Kidney (tissue), 14 donors: ENCODE data around the gene SCGB1D1. TPM values are rescaled to one million over a fixed set of nuclear protein-coding genes. Genes with fewer than 3 reads are reported as not detected.

Experiments
- DNase-seq, 5 donors: peaks; one replicate each; pipeline ENCODE4 v3.0.0-alpha.2; 2013 to 2020
- FAIRE-seq: peaks from 2 replicates; lab custom pipeline; 2012; peaks lifted over from hg19 to GRCh38; lab: Jason Lieb, UNC
- H3K27ac ChIP-seq, 2 donors: one replicate each; pipeline ENCODE4 v1.7.0; 2013; ENCODE audit warnings: low read depth in 2 of 2, low read length in 2 of 2, inconsistent platforms in 1 of 2
- H3K27me3 ChIP-seq: one replicate; pipeline ENCODE4 v1.7.1; 2013; ENCODE audit warnings: low read length, inconsistent platforms; ENCODE audit not compliant: control insufficient read depth, insufficient read depth
- H3K36me3 ChIP-seq, 3 donors: one replicate each; pipeline versions ENCODE4 v1.7.0 to v1.7.1; 2013; ENCODE audit warnings: low read length in 3 of 3, control low read depth in 1 of 3, inconsistent platforms in 1 of 3; ENCODE audit not compliant: insufficient read depth in 3 of 3, control insufficient read depth in 2 of 3
- H3K4me1 ChIP-seq, 3 donors: one replicate each; pipeline versions ENCODE4 v1.7.0 to v1.7.1; 2013; ENCODE audit warnings: low read length in 3 of 3, inconsistent platforms in 1 of 3, low read depth in 1 of 3; ENCODE audit not compliant: control insufficient read depth in 2 of 3, insufficient read depth in 2 of 3
- H3K4me3 ChIP-seq, 3 donors: one replicate each; pipeline versions ENCODE4 v1.7.0 to v1.8.1; 2013; ENCODE audit warnings: low read length in 3 of 3, control low read depth in 1 of 3, inconsistent platforms in 1 of 3
- H3K9ac ChIP-seq, 3 donors: one replicate each; pipeline versions ENCODE4 v1.7.0 to v1.7.1; 2013; ENCODE audit warnings: low read length in 3 of 3, control low read depth in 1 of 3, inconsistent platforms in 1 of 3
- H3K9me3 ChIP-seq, 3 donors: one replicate each; pipeline versions ENCODE4 v1.7.0 to v1.7.1; 2013; ENCODE audit warnings: low read length in 3 of 3, control low read depth in 1 of 3, inconsistent platforms in 1 of 3; ENCODE audit not compliant: control insufficient read depth in 2 of 3, insufficient read depth in 1 of 3
- intact Hi-C: fragments of 100-400 bp; cut with DNase I; formaldehyde crosslinking; loops from one replicate; pipeline ENCODE4 v1.11.1; 2022
- polyA plus RNA-seq: library from polyadenylated mRNA; stranded (reverse); fragments of 350-450 nt; fragmentation: Illumina TruSeq; extraction: RNeasy Lipid Tissue Mini Kit (QIAGEN cat#74804); gene quantifications from one replicate; pipeline ENCODE4 v1.2.3, GENCODE V29; 2014; ENCODE audit warnings: low read depth, low replicate concordance; ENCODE audit not compliant: insufficient read depth
- total RNA-seq: library from RNA; stranded (reverse); fragmentation: NEBNext Ultra II Directional; extraction: Animal tissue kit (Norgen Biotek cat#: 25700); gene quantifications from one replicate; pipeline ENCODE4 v1.2.1, GENCODE V29; 2021
- TF ChIP-seq, protein P1 (sequence below): IDR thresholded peaks from 3 replicates; pipeline ENCODE4 v1.5.1; 2012; ENCODE audit warnings: mild to moderate bottlenecking, moderate library complexity, borderline replicate concordance; ENCODE audit not compliant: insufficient read depth; ENCODE audit errors: extremely low read depth
- donor health status: control.
- donor health status: control.
- donor health status: control.
- donor health status: control.
- donor health status: control.
- donor health status: DM: yes; HTN: yes; CAD: no.
- donor health status: Normal renal cell carcinoma (clear cell type).

The SCGB1D1 gene
- total and polyA plus RNA-seq, 2 donors from 2014 or later: not detected

GRCh38 chr11:62241095-62241494, 51.1 kb downstream of the SCGB1D1 start:
- H3K27me3 ChIP-seq: no peaks in the 10 kb centered on the region
- no peaks in the 10 kb centered on the region for H3K36me3 ChIP-seq
- H3K9me3 ChIP-seq: no peaks in the 10 kb centered on the region
- H3K4me3 ChIP-seq: no peak overlapping the region
- DNase-seq: no peak
- TF ChIP-seq, protein P1, sequence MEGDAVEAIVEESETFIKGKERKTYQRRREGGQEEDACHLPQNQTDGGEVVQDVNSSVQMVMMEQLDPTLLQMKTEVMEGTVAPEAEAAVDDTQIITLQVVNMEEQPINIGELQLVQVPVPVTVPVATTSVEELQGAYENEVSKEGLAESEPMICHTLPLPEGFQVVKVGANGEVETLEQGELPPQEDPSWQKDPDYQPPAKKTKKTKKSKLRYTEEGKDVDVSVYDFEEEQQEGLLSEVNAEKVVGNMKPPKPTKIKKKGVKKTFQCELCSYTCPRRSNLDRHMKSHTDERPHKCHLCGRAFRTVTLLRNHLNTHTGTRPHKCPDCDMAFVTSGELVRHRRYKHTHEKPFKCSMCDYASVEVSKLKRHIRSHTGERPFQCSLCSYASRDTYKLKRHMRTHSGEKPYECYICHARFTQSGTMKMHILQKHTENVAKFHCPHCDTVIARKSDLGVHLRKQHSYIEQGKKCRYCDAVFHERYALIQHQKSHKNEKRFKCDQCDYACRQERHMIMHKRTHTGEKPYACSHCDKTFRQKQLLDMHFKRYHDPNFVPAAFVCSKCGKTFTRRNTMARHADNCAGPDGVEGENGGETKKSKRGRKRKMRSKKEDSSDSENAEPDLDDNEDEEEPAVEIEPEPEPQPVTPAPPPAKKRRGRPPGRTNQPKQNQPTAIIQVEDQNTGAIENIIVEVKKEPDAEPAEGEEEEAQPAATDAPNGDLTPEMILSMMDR: no peak
- H3K27ac ChIP-seq: no peak overlapping the region
- intact Hi-C loops: no loop called here
- FAIRE-seq: no peak
- no peak overlapping the region for H3K9ac ChIP-seq
- H3K4me1 ChIP-seq: peaks cover 0 to 16% (median 0%) of the 10 kb centered on the region in 3 donors

- intact Hi-C loops: no loop called here
- Histone ChIP-seq H3K4me1 (peaks cover 0 to 16% (median 0%) of the 10 kb centered on the region in 3 donors), H3K4me3 (no peak within 1 kb of the TSS), H3K36me3 (no peaks in the 10 kb centered on the region), H3K27me3 (no peaks in the 10 kb centered on the region), H3K27ac (no peak within 1 kb of the TSS), H3K9ac (no peak within 1 kb of the TSS), H3K9me3 (no peaks in the 10 kb centered on the region)
- TF ChIP-seq, protein P1: no peak
- FAIRE-seq: no peak
- peak; percentile 31 to 95 (median 36) for DNase-seq
Observed at GRCh38 chr11:62242021-62242420, 52.0 kb downstream of the SCGB1D1 start, which contains the start of gene SCGB1D2. TSS of gene SCGB1D2 (plus strand) at chr11:62242239. CDS start at chr11:62242308, 69 bp downstream.

Other genes starting within 250 kb of the SCGB1D1 start
- gene BEST1, start 239.9 kb upstream of the SCGB1D1 start, total RNA-seq: 7.1 TPM
- 0.62 TPM for gene BEST1, start 239.9 kb upstream of the SCGB1D1 start, polyA plus RNA-seq
- gene FTH1, start 222.6 kb upstream of the SCGB1D1 start, total RNA-seq: 3,221 TPM
- 7,914 TPM for gene FTH1, start 222.6 kb upstream of the SCGB1D1 start, polyA plus RNA-seq
- gene INCENP, start 66.2 kb upstream of the SCGB1D1 start, total RNA-seq: 17.5 TPM
- gene INCENP, start 66.2 kb upstream of the SCGB1D1 start, polyA plus RNA-seq: 2.9 TPM
- 2.2 TPM for gene SCGB2A1, start 18.5 kb downstream of the SCGB1D1 start, total RNA-seq
- gene SCGB2A1, start 18.5 kb downstream of the SCGB1D1 start, polyA plus RNA-seq: 1.7 TPM
- gene SCGB1D2, start 52.0 kb downstream of the SCGB1D1 start, total RNA-seq: 0.60 TPM
- gene SCGB1D2, start 52.0 kb downstream of the SCGB1D1 start, polyA plus RNA-seq: 5.6 TPM
- gene SCGB2A2, start 79.9 kb downstream of the SCGB1D1 start, total RNA-seq: not detected
- not detected for gene SCGB2A2, start 79.9 kb downstream of the SCGB1D1 start, polyA plus RNA-seq
- gene SCGB1D4, start 108.9 kb downstream of the SCGB1D1 start, total RNA-seq: not detected
- gene SCGB1D4, start 108.9 kb downstream of the SCGB1D1 start, polyA plus RNA-seq: not detected
- 62.2 TPM for gene ASRGL1, start 147.2 kb downstream of the SCGB1D1 start, total RNA-seq
- gene ASRGL1, start 147.2 kb downstream of the SCGB1D1 start, polyA plus RNA-seq: 85.6 TPM
- not detected for gene SCGB1A1, start 228.8 kb downstream of the SCGB1D1 start, total RNA-seq
- not detected for gene SCGB1A1, start 228.8 kb downstream of the SCGB1D1 start, polyA plus RNA-seq